ENCODE data around the gene COX19. TPM values are rescaled to one million over a fixed set of nuclear protein-coding genes. Genes with fewer than 3 reads are reported as not detected.

COX19 gene
- total RNA-seq, 1 donor: 10.9 TPM

DNA sequence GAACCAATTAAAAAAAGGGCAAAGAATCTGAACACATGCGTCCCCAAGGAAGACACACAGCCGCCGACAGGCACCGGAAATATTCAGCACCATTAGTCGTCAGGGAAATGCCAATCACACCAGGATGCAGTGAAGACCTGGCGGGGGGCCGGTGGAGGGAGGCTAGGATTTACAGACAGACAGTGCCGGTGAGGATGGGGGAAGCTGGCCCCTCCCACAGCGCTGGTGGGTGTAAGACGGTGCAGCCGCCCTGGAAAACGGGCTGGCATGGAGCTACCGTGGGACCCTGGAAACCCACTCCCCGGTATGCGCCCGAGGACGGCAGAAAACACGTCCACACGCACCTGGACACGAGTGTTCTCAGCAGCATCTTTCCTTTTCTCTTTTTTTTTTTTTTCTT lies 16.1 kb downstream of the COX19 start:
- peaks cover 2% of the 10 kb centered on the region for H4K20me1 ChIP-seq (ENCODE audit: insufficient read depth, low read length)
- no peak overlapping the region for H3K4me2 ChIP-seq (ENCODE audit: insufficient read depth, low read length)
- no peak overlapping the region for H3K27ac ChIP-seq (ENCODE audit: low read depth, low read length)
- no peak overlapping the region for H2AFZ ChIP-seq (ENCODE audit: low read length)
- H3K27me3 ChIP-seq (ENCODE audit: insufficient read depth, low read length): peaks cover 45% of the 10 kb centered on the region
- no peaks in the 10 kb centered on the region for H3K9me3 ChIP-seq (ENCODE audit: low read depth, low read length)
- H3K79me2 ChIP-seq (ENCODE audit: insufficient read depth, low read length): no peaks in the 10 kb centered on the region
- DNase-seq (ENCODE audit: insufficient read length, low spot score, missing footprints): peak; percentile 78
- H3K4me3 ChIP-seq (ENCODE audit: insufficient read depth, low read length): no peak overlapping the region
- H3K4me1 ChIP-seq (ENCODE audit: insufficient read depth, low read length): no peaks in the 10 kb centered on the region
- H3K36me3 ChIP-seq (ENCODE audit: insufficient read depth, low read length): no peaks in the 10 kb centered on the region
- TF ChIP-seq, protein P1, sequence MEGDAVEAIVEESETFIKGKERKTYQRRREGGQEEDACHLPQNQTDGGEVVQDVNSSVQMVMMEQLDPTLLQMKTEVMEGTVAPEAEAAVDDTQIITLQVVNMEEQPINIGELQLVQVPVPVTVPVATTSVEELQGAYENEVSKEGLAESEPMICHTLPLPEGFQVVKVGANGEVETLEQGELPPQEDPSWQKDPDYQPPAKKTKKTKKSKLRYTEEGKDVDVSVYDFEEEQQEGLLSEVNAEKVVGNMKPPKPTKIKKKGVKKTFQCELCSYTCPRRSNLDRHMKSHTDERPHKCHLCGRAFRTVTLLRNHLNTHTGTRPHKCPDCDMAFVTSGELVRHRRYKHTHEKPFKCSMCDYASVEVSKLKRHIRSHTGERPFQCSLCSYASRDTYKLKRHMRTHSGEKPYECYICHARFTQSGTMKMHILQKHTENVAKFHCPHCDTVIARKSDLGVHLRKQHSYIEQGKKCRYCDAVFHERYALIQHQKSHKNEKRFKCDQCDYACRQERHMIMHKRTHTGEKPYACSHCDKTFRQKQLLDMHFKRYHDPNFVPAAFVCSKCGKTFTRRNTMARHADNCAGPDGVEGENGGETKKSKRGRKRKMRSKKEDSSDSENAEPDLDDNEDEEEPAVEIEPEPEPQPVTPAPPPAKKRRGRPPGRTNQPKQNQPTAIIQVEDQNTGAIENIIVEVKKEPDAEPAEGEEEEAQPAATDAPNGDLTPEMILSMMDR (IDR thresholded peaks at IDR 0.05; ENCODE audit: extremely low read depth, low read depth, low read length): no peak

DNA sequence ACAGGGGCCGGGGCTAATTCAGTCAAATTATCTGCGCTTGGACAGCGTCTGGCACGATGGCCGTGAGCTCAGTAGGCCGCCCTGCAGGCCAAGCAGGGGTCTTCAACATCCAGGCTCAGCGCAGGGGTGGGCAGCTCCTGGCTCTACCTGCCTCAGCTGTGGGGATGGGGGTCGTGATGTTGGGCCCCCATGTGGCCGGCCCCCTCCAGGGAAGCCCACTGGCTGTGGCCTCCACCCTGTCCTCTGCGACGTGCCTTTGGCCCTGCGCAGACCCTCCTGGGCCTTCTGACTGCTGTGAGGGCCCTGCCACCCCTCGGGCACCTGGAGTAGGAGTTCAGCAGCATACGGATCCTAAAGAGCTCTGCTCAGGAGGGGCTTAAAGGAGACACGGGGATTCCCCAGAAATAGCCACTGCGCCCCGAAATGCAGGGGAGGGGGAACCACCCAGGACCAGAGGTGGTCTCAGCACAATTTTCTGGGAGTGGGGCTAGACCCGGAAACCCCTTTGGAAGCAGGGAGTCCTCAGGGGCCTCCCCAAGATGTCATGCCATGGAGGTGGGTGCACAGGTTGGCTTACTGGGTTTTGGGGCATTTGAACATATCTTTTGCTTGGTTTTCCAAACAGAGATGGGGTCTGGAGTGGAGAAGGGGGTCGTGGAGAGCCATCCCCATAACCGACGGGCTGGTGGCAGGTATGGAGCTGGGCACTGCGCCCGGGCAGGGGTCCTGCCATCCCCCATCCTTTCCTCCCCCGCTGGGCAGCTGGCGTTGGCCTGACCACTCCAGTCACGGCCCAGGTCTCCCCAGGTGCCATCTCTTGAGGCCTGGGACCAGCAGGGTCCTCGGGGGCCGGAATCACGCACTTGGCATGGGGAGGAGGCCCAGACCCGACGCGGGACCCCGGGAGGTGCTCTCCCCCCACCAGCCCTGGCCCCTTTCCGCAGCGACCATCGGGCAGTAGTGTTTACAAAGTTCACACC lies 16.8 kb downstream of the COX19 start:
- Histone ChIP-seq H3K9me3 (ENCODE audit: low read depth, low read length) (no peaks in the 10 kb centered on the region), H3K4me1 (ENCODE audit: insufficient read depth, low read length) (no peaks in the 10 kb centered on the region), H2AFZ (ENCODE audit: low read length) (no peak overlapping the region), H3K4me3 (ENCODE audit: insufficient read depth, low read length) (no peak overlapping the region), H3K27me3 (ENCODE audit: insufficient read depth, low read length) (peaks cover 41% of the 10 kb centered on the region), H3K27ac (ENCODE audit: low read depth, low read length) (no peak overlapping the region), H3K79me2 (ENCODE audit: insufficient read depth, low read length) (no peaks in the 10 kb centered on the region), H3K36me3 (ENCODE audit: insufficient read depth, low read length) (no peaks in the 10 kb centered on the region), H3K4me2 (ENCODE audit: insufficient read depth, low read length) (no peak overlapping the region), H4K20me1 (ENCODE audit: insufficient read depth, low read length) (peaks cover 2% of the 10 kb centered on the region)
- DNase-seq (ENCODE audit: insufficient read length, low spot score, missing footprints): peak; percentile 82
- TF ChIP-seq, protein P1 (IDR thresholded peaks at IDR 0.05; ENCODE audit: extremely low read depth, low read depth, low read length): no peak

DNA sequence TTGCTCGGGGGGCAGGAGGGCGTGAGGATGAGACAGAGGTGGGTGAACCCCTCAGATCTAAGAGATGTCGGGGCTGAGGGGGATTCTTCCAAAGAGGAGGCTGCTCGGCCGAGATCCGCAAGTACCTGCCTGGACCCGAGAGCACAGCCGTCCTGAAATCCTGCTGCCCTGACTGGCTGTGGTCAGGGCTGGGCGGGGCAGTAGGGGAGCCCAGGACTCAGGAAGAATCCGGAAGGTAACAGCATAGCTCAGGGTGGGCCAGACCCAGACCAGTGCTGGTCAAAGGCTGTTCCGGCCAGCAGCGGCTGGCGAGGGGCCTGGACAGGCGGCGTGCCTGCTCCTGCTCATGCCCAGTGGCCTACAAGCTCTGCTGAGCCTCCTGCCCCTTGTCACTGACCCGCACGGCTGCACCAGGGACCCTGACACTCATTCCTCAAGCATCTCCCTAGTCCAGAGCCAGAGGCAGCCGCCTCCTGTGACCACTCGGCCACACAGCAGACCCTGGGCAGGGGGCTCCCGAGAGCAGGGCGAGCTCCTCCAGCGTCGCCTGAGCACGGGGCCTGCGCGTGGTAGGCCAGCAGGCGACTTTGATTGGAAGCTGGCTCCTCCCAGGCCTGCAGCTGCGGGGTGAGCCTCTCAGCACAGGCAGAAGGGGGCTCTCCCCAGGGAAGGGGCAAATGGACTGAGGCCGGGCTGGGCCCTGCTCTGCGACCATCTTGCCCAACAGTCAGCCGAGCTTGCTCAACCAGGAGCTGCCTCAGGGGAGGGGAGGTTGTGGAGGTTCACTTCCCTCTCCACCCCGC lies 17.7 kb downstream of the COX19 start:
- Histone ChIP-seq H3K4me2 (ENCODE audit: insufficient read depth, low read length) (no peak overlapping the region), H4K20me1 (ENCODE audit: insufficient read depth, low read length) (peaks cover 2% of the 10 kb centered on the region), H3K4me3 (ENCODE audit: insufficient read depth, low read length) (no peak overlapping the region), H3K27ac (ENCODE audit: low read depth, low read length) (no peak overlapping the region), H2AFZ (ENCODE audit: low read length) (no peak overlapping the region), H3K4me1 (ENCODE audit: insufficient read depth, low read length) (no peaks in the 10 kb centered on the region), H3K79me2 (ENCODE audit: insufficient read depth, low read length) (no peaks in the 10 kb centered on the region), H3K27me3 (ENCODE audit: insufficient read depth, low read length) (peaks cover 47% of the 10 kb centered on the region), H3K9me3 (ENCODE audit: low read depth, low read length) (no peaks in the 10 kb centered on the region), H3K36me3 (ENCODE audit: insufficient read depth, low read length) (no peaks in the 10 kb centered on the region)
- DNase-seq (ENCODE audit: insufficient read length, low spot score, missing footprints): peak; percentile 71
- TF ChIP-seq, protein P1 (IDR thresholded peaks at IDR 0.05; ENCODE audit: extremely low read depth, low read depth, low read length): no peak

DNA sequence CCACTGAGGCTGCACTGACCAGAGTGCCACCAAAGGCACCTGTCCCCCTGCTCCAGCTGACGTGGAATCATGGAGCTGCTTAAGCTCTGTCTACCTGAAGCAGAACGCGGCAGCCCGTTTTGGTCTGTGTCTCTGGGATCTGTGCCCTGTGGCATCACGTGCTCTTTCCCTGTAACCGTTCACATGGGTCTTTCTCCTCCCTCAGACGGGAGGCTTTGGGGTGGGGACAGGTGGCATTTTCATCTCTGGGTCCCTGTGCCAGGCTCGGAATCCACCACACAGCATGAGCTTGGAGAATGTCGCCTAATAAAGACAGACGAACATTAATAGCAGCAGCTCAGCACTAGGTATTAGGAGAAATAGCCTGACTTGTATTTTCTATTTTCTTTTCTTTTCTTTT lies 19.3 kb downstream of the COX19 start:
- H3K4me3 ChIP-seq (ENCODE audit: insufficient read depth, low read length): no peak overlapping the region
- peaks cover 52% of the 10 kb centered on the region for H3K27me3 ChIP-seq (ENCODE audit: insufficient read depth, low read length)
- H4K20me1 ChIP-seq (ENCODE audit: insufficient read depth, low read length): peaks cover 2% of the 10 kb centered on the region
- H3K79me2 ChIP-seq (ENCODE audit: insufficient read depth, low read length): no peaks in the 10 kb centered on the region
- no peaks in the 10 kb centered on the region for H3K36me3 ChIP-seq (ENCODE audit: insufficient read depth, low read length)
- H3K4me2 ChIP-seq (ENCODE audit: insufficient read depth, low read length): no peak overlapping the region
- H3K27ac ChIP-seq (ENCODE audit: low read depth, low read length): no peak overlapping the region
- no peaks in the 10 kb centered on the region for H3K4me1 ChIP-seq (ENCODE audit: insufficient read depth, low read length)
- H3K9me3 ChIP-seq (ENCODE audit: low read depth, low read length): no peaks in the 10 kb centered on the region
- TF ChIP-seq, protein P1 (IDR thresholded peaks at IDR 0.05; ENCODE audit: extremely low read depth, low read depth, low read length): no peak
- peak; percentile 50 for DNase-seq (ENCODE audit: insufficient read length, low spot score, missing footprints)
- H2AFZ ChIP-seq (ENCODE audit: low read length): no peak overlapping the region

Data from osteoblast (primary cell).